PC-3 (cell line): ENCODE data around the gene CIB4.

Experiments
- EZH2 ChIP-seq: fragments of 300-600 bp; sonication (generic); IDR thresholded peaks from one replicate; pipeline ENCODE4 v1.6.1; 2017; ENCODE audit warnings: antibody characterized with exemption, mild to moderate bottlenecking, low read length; ENCODE audit not compliant: unreplicated experiment
- TF ChIP-seq, protein P1 (sequence below): fragments of 300-600 bp; sonication (generic); conservative IDR thresholded peaks from 2 replicates; pipeline ENCODE4 v1.5.1; 2017; ENCODE audit warnings: antibody characterized with exemption, low read depth, mild to moderate bottlenecking, low read length

- TF ChIP-seq, protein P1, sequence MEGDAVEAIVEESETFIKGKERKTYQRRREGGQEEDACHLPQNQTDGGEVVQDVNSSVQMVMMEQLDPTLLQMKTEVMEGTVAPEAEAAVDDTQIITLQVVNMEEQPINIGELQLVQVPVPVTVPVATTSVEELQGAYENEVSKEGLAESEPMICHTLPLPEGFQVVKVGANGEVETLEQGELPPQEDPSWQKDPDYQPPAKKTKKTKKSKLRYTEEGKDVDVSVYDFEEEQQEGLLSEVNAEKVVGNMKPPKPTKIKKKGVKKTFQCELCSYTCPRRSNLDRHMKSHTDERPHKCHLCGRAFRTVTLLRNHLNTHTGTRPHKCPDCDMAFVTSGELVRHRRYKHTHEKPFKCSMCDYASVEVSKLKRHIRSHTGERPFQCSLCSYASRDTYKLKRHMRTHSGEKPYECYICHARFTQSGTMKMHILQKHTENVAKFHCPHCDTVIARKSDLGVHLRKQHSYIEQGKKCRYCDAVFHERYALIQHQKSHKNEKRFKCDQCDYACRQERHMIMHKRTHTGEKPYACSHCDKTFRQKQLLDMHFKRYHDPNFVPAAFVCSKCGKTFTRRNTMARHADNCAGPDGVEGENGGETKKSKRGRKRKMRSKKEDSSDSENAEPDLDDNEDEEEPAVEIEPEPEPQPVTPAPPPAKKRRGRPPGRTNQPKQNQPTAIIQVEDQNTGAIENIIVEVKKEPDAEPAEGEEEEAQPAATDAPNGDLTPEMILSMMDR: no peak
- no peak for TF ChIP-seq EZH2
These were observed 106.1 kb downstream of the CIB4 start for GRCh38 chr2:26534865-26535662.
